Umbilical cord (tissue), 2 donors: ENCODE results near the gene TMEM245. TPM values are rescaled to one million over a fixed set of nuclear protein-coding genes. Genes with fewer than 3 reads are reported as not detected.
A peak's percentile ranks its signal among the peaks of the same experiment; 100 is the strongest.

ENCODE experiments used
- DNase-seq: peaks from one replicate; pipeline ENCODE4 v3.0.0-alpha.2; 2015; ENCODE audit warnings: low spot score
- total RNA-seq: library from RNA; depleted of rRNA; stranded (reverse); fragments of >200 nt; gene quantifications from one replicate; pipeline ENCODE4 v1.2.3, GENCODE V29; 2014; ENCODE audit warnings: low replicate concordance; ENCODE audit not compliant: insufficient read depth

The TMEM245 gene
- total RNA-seq, 1 donor from 2014 or later: 75.4 TPM

- DNase-seq: no peak
Observed at GRCh38 chr9:109028457-109028856, 91.3 kb downstream of the TMEM245 start.

- peak; percentile 32 for DNase-seq
Observed at GRCh38 chr9:109027176-109027575, 92.6 kb downstream of the TMEM245 start.

GRCh38 chr9:109026306-109026705 is 93.4 kb downstream of the TMEM245 start:
- DNase-seq: no peak

- DNase-seq: no peak
Observed at GRCh38 chr9:109022873-109023272, 96.9 kb downstream of the TMEM245 start.

- DNase-seq: no peak
Observed at GRCh38 chr9:109020581-109021511, 98.9 kb downstream of the TMEM245 start.

- DNase-seq: no peak
Observed at GRCh38 chr9:109020113-109020512, 99.6 kb downstream of the TMEM245 start.

GRCh38 chr9:109019420-109019819 is 100.3 kb downstream of the TMEM245 start:
- no peak for DNase-seq

- no peak for DNase-seq
Observed at GRCh38 chr9:109017493-109017892, 102.3 kb downstream of the TMEM245 start.

- DNase-seq: no peak
Observed at GRCh38 chr9:109017061-109017460, 102.7 kb downstream of the TMEM245 start.

- no peak for DNase-seq
Observed at GRCh38 chr9:109016132-109016531, 103.6 kb downstream of the TMEM245 start.

- no peak for DNase-seq
Observed at GRCh38 chr9:109014608-109015280, 105.0 kb downstream of the TMEM245 start.

GRCh38 chr9:109013679-109014607 is 105.8 kb downstream of the TMEM245 start:
- DNase-seq: peak; percentile 87

- DNase-seq: peak; percentile 93
Observed at GRCh38 chr9:109012876-109013678, 106.7 kb downstream of the TMEM245 start, which contains the start of gene CTNNAL1. CTNNAL1 (minus strand) TSS chr9:109013499; CDS start chr9:109013442, 57 bp downstream.

GRCh38 chr9:109012009-109012875 is 107.5 kb downstream of the TMEM245 start:
- DNase-seq: peak; percentile 86

- peak; percentile 33 for DNase-seq
Observed at GRCh38 chr9:109011231-109011671, 108.5 kb downstream of the TMEM245 start.

- peak; percentile 47 for DNase-seq
Observed at GRCh38 chr9:109010746-109011145, 109.0 kb downstream of the TMEM245 start.

GRCh38 chr9:109005678-109006077 is 114.1 kb downstream of the TMEM245 start:
- no peak for DNase-seq

- no peak for DNase-seq
Observed at GRCh38 chr9:109003116-109003515, 116.6 kb downstream of the TMEM245 start.

GRCh38 chr9:109002141-109002540 is 117.6 kb downstream of the TMEM245 start:
- no peak for DNase-seq

GRCh38 chr9:109001275-109001676 is 118.5 kb downstream of the TMEM245 start:
- no peak for DNase-seq
